Upper lobe of left lung (tissue), 4 donors: Measurements from ENCODE around the gene AQP12B.

Experiments used
- CTCF ChIP-seq, 6 experiments: fragments of 450-650 bp in 4 of 6; fragments of 200-600 bp in 2 of 6; sonication (generic) in 2 of 6; IDR thresholded peaks; one replicate each; pipeline ENCODE4 v1.5.1; 2016 to 2019; ENCODE audit warnings: antibody characterized with exemption in 6 of 6
- POLR2A ChIP-seq, 4 donors: fragments of 450-650 bp; IDR thresholded peaks; one replicate each; pipeline ENCODE4 v1.5.1; 2016 to 2017; ENCODE audit warnings: antibody characterized with exemption in 4 of 4, mild to moderate bottlenecking in 2 of 4

- TF ChIP-seq CTCF (IDR thresholded peaks at IDR 0.05) (no peak), POLR2A (IDR thresholded peaks at IDR 0.05) (no peak)
Measured at GRCh38 chr2:240636563-240637115, 46.0 kb downstream of the AQP12B start.
